HG03575 (cell line): ENCODE data around the gene ISG15.
"Not testable (repeated sequence)": the region's sequence is repeated elsewhere in the genome, so short reads cannot be mapped to it uniquely, and the experiment has no call there.

Experiments used
- ATAC-seq: cut with Tn5 transposase; IDR thresholded peaks from one replicate; pipeline ENCODE4 v1.9.1; 2021; ENCODE audit not compliant: unreplicated experiment, insufficient number of reproducible peaks, low FRiP score; ENCODE audit errors: extremely low read depth

Gene ISG15

GRCh38 chr1:974687-975328 is 38.5 kb upstream of the ISG15 start:
- ATAC-seq, result no peak

GRCh38 chr1:975365-975764 is 37.9 kb upstream of the ISG15 start:
- ATAC-seq, result no peak

DNA sequence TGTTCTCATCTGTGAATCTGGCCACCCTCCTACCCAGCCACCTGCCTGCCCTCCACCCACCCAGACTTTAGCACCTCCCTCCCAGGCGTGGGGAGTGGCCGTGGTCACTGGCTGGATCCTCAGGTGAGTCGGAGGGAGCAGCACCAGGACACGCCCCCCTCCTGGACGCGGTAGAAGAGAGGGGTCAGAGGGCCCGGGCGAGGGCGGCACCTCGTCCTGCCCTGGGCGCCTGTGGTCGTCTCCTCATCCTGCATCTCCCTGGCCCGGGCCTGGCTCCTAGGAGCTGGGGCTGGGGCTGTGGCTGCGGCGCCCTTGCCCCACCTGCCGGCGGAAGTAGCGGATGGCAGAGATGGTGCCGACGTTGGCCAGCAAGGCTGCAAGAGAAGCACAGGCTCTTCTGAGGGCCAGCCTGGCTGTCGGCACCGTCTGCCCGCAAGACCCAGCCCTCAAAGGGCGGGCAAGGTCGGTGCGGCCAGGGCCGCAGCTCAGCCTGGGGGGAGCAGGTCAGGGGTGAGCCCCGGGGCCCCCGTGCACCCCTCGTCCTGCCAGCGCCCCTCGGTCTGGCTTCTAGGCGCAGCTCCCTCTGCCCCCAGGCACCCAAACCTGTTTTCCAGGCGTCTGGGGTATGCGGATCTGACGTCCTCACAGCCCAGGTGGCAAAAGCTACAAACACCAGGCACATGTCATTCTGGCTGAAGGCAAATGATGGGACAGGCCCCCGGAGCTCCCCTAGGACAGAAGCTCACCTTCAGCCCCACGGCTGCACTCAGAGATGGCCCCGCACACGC is 37.2 kb upstream of the ISG15 start:
- ATAC-seq, result no peak

DNA sequence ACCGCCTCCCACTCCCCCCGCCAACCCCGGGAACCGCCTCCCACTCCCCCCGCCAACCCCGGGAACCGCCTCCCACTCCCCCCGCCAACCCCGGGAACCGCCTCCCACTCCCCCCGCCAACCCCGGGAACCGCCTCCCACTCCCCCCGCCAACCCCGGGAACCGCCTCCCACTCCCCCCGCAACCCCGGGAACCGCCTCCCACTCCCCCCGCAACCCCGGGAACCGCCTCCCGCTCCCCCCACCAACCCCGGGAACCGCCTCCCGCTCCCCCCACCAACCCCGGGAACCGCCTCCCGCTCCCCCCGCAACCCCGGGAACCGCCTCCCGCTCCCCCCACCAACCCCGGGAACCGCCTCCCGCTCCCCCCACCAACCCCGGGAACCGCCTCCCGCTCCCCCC is 36.5 kb upstream of the ISG15 start:
- not testable (repeated sequence) for ATAC-seq

DNA sequence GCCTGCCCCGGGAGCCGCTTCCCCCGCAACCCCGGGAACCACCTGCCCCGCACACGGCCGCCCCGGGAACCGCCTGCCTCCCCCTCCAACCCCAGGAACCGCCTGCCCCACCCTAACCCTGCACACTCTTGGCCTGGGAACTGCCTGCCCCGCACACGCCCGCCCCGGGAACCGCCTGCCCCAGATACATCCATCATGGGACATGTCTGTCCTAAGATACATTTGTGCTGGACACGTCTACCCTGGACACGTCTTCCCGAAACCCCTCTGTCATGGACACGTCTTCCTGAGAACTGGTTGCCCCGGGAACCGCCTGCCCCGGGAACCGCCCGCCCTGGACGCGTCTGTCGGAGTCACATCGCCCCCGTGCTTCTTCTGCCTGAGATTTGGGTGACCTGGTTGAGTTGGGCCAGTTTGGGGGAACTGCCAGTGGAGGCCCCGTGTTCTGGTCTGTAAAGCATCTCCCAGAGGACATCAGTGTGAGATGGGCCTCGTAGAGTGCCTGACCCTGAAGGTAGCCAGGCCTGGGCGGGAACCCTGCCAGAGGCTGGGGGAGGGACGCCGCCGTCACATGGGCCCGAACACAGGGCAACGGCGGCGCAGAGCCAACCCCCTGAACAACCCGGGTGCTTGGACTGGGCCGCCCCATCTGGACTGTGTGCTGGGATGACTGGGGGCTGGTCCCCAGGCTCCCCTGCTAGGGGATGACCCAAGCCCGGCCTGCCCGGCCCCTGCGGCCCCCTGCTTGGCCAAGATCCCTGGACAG is 35.0 kb upstream of the ISG15 start:
- no peak for ATAC-seq

GRCh38 chr1:978835-979743 is 34.2 kb upstream of the ISG15 start:
- no peak for ATAC-seq

DNA sequence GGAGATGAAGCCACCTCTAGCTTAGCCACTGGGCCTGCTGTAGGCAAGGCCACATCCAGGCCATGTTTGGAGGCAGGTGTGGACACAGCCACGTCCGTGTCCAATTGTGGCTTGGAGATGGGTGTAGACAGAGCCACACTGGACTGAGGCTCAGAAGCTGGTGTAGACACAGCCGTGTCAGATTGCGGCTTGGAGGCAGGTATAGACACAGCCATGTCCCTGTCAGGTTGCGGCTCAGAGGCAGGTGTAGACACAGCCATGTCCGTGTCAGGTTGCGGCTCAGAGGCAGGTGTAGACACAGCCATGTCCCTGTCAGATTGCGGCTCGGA is 33.6 kb upstream of the ISG15 start:
- ATAC-seq, result no peak

GRCh38 chr1:980137-980571 is 33.1 kb upstream of the ISG15 start:
- no peak for ATAC-seq

DNA sequence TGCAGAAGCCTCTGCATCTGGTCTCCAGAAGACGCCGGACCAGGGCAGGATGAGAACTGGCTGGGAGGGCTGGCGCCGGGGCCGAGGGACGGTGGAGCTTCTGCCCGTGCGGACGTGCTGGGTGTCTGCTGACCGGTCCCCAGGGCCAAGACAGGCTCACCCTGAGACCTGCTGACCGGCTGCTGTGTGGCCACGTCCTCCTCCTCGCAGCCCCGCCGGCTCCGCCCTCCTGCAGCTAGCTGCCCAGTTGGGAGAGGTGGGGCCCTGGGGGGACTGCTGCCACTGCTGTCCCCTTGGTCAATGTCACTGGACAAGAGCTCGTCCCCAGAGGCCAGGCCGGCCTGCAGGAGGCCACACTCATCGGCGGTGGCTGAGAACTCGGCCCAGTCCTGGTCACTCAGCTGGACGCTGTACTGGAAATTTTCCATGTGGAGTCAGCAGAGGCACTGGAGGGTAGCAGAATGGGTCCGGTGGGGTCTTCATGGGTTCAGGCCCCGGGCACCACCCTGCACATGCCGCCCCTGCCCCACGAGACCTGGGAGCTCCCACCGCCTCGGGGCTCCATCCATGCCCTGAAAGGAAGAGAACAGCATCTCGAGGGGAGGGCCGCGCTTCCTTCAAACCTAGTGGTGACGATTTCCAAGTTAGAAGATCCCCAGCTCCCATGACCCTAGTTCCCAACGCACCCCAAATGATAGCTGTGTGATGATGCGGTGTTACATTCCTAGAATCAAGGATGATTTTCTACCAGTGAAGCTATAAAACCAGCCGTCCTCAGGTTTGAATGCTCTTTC is 32.5 kb upstream of the ISG15 start:
- no peak for ATAC-seq

GRCh38 chr1:981491-981954 is 31.8 kb upstream of the ISG15 start:
- ATAC-seq, result no peak

DNA sequence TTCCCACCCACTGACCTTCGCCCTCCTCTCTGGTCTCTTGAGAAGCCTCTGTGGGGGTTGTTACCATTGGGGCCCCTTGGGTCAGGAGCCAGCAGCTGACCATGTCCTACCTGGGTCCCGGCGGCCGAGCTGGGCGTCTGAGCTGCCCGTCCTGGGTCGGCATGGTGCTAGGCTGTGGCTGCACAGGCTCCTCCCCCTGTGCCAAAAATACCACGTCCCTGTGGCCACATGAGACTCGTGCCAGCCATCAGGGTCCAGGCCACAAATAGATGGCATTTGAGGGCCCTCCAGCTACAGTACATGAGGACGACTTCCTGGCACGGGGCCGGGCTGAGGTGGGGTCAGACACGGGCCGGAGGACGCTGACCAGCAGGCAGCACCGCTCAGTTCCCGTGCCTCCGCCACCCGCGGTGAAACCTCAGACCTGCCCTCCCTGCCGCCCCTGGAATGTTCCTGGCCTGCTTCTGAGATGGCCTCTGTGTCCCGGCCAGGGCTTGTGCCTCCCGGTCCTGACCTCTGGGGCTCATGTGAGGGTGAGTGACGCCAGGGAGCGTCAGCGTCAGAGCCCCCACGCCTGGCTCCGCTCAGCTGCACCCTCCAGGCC is 31.2 kb upstream of the ISG15 start, which contains the start of gene PERM1:
Gene PERM1, minus strand, starts transcription at position 139 of the 604 bp plus-strand sequence. CDS start 1,064 bp downstream, outside the sequence.
- no peak for ATAC-seq

- ATAC-seq, result no peak
Observed at GRCh38 chr1:982765-983436, 30.4 kb upstream of the ISG15 start.

DNA sequence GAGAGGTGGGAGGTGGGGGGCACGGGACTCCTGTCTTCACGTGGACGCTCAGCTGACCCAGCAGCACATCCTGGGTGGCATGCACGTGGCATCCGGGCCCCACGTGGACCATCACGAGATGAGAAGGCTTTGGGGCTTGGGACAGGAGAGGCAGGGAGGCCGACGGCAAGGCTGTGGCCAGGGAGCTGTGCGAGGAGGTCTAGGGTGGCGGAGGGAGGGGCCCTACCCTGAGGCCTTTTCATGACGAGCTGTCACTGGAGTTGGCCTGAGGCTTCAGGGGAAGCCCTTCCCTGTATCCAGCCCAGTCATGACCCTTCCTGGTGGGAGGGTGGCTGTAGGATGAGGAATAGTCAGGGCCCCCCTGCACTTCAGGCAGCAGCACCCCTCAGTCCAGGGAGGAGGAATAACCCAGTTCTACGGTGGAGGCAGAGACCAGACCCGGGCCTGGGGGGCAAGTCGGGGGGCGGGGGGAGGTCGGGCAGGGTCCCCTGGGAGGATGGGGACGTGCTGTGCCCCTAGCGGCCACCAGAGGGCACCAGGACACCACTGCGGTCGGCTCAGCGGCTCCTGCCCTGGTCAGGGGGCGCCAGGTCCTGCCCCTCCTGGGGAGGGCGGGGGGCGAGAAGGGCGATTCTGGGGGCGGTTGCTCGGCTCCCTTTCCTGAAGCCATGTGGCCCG is 29.4 kb upstream of the ISG15 start:
- ATAC-seq, result no peak

DNA sequence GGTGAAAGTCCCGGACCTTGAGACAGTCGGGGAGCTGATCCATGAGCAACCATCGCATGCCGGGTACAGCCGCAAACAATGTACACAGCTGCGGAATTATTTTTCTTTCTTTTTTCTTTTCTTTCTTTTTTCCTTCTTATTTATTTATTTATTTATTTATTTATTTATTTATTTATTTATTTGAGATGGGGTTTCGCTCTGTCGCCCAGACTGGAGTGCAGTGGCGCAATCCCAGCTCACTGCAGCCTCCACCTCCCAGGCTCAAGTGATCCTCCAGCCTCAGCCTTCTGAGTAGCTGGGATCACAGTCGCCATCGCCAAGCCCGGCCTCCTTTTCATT is 28.9 kb upstream of the ISG15 start:
- no peak for ATAC-seq

DNA sequence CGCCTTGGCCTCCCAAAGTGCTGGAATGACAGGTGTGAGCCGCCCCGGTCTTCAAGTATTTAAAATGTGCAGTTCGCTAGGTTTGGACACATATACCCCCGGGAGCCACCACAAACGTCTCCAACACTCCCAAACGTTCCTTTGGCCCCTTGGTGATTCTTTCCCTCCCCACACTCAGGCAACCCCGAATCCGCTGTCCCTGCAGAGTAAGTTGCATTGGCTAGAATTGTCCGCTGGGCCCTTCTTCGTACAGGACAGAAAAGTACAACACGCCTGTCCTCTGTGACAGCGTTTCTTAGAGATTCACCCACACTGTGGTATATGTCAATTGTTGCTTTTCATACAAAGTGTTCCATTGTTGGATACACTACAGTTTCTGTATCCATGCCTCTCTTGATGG is 28.2 kb upstream of the ISG15 start:
- ATAC-seq, result no peak

GRCh38 chr1:988061-988460 is 25.2 kb upstream of the ISG15 start:
- ATAC-seq, result not testable (repeated sequence)

- ATAC-seq, result not testable (repeated sequence)
Observed at GRCh38 chr1:991275-991674, 22.0 kb upstream of the ISG15 start.
